ENCODE measurements around the gene SEC24A. TPM values are rescaled to one million over a fixed set of nuclear protein-coding genes. Genes with fewer than 3 reads are reported as not detected.

SEC24A gene
- total and polyA plus RNA-seq, 4 donors = 10.1 to 46.6 (median 18.8) TPM

GRCh38 chr5:134714120-134714519, 65.5 kb downstream of the SEC24A start:
- Histone ChIP-seq H3K27ac (ENCODE audit: low read depth in 1 of 2, low read length in 2 of 2) (no peak overlapping the region), H3K9ac (ENCODE audit: low read depth in 1 of 2, low read length in 2 of 2) (no peak overlapping the region), H3K4me1 (ENCODE audit: control insufficient read depth in 4 of 4, insufficient read depth in 4 of 4, low read length in 3 of 4) (no peaks in the 10 kb centered on the region), H3K27me3 (ENCODE audit: control insufficient read depth in 4 of 4, insufficient read depth in 4 of 4, low read length in 3 of 4) (no peaks in the 10 kb centered on the region), H3K4me3 (ENCODE audit: low read depth in 1 of 3, low read length in 3 of 3) (no peak overlapping the region), H3K9me3 (ENCODE audit: control insufficient read depth in 4 of 4, low read length in 3 of 4) (no peaks in the 10 kb centered on the region), H3K36me3 (ENCODE audit: control insufficient read depth in 4 of 4, insufficient read depth in 3 of 4, low read depth in 1 of 4, low read length in 3 of 4) (peaks cover 3 to 66% (median 45%) of the 10 kb centered on the region in 4 donors)
- 98% methylated on average over 5 of the region's 5 CpGs for WGBS
- TF ChIP-seq NR2F2 (IDR thresholded peaks at IDR 0.05) (no peak), RXRA (IDR thresholded peaks at IDR 0.05) (no peak), FOXA2 (IDR thresholded peaks at IDR 0.05) (no peak), FOXA1 (IDR thresholded peaks at IDR 0.05) (no peak), ATF3 (IDR thresholded peaks at IDR 0.05) (no peak), ZBTB33 (IDR thresholded peaks at IDR 0.05) (no peak), HNF4A (conservative IDR thresholded peaks at IDR 0.05) (no peak), SP1 (IDR thresholded peaks at IDR 0.05) (no peak), RAD21 (IDR thresholded peaks at IDR 0.05) (no peak), TAF1 (conservative IDR thresholded peaks at IDR 0.05) (no peak), MAX (IDR thresholded peaks at IDR 0.05) (no peak), YY1 (IDR thresholded peaks at IDR 0.05) (no peak), GABPA (IDR thresholded peaks at IDR 0.05 in 1 of 2, conservative IDR thresholded peaks at IDR 0.05 in 1 of 2) (no peak), CTCF (IDR thresholded peaks at IDR 0.05; ENCODE audit: low read depth, low read length, missing input control) (no peak), REST (IDR thresholded peaks at IDR 0.05) (no peak), HNF4G (IDR thresholded peaks at IDR 0.05) (no peak), EGR1 (IDR thresholded peaks at IDR 0.05; ENCODE audit: low read depth in 2 of 2) (no peak)
- DNase-seq (ENCODE audit: low spot score) = no peak

GRCh38 chr5:134714541-134714940, 66.0 kb downstream of the SEC24A start:
- WGBS = 98% methylated on average over 3 of the region's 3 CpGs
- no peaks in the 10 kb centered on the region for H3K27me3 ChIP-seq (ENCODE audit: control insufficient read depth in 4 of 4, insufficient read depth in 4 of 4, low read length in 3 of 4)
- no peaks in the 10 kb centered on the region for H3K4me1 ChIP-seq (ENCODE audit: control insufficient read depth in 4 of 4, insufficient read depth in 4 of 4, low read length in 3 of 4)
- no peak for TF ChIP-seq EGR1 (IDR thresholded peaks at IDR 0.05; ENCODE audit: low read depth in 2 of 2)
- TF ChIP-seq HNF4A (conservative IDR thresholded peaks at IDR 0.05) = no peak
- TF ChIP-seq RAD21 (IDR thresholded peaks at IDR 0.05) = no peak
- no peak for TF ChIP-seq FOXA2 (IDR thresholded peaks at IDR 0.05)
- TF ChIP-seq ZBTB33 (IDR thresholded peaks at IDR 0.05) = no peak
- no peak for TF ChIP-seq CTCF (IDR thresholded peaks at IDR 0.05; ENCODE audit: low read depth, low read length, missing input control)
- DNase-seq (ENCODE audit: low spot score) = no peak
- H3K4me3 ChIP-seq (ENCODE audit: low read depth in 1 of 3, low read length in 3 of 3) = no peak overlapping the region
- peaks cover 3 to 67% (median 45%) of the 10 kb centered on the region in 4 donors for H3K36me3 ChIP-seq (ENCODE audit: control insufficient read depth in 4 of 4, insufficient read depth in 3 of 4, low read depth in 1 of 4, low read length in 3 of 4)
- no peak overlapping the region for H3K9ac ChIP-seq (ENCODE audit: low read depth in 1 of 2, low read length in 2 of 2)
- no peaks in the 10 kb centered on the region for H3K9me3 ChIP-seq (ENCODE audit: control insufficient read depth in 4 of 4, low read length in 3 of 4)
- no peak overlapping the region for H3K27ac ChIP-seq (ENCODE audit: low read depth in 1 of 2, low read length in 2 of 2)
